GM19438 (cell line): Measurements from ENCODE around the gene CCDC17.

Experiments
- ATAC-seq: cut with Tn5 transposase; IDR thresholded peaks from one replicate; pipeline ENCODE4 v1.9.1; 2021; ENCODE audit warnings: low read depth; ENCODE audit not compliant: unreplicated experiment

The CCDC17 gene

DNA sequence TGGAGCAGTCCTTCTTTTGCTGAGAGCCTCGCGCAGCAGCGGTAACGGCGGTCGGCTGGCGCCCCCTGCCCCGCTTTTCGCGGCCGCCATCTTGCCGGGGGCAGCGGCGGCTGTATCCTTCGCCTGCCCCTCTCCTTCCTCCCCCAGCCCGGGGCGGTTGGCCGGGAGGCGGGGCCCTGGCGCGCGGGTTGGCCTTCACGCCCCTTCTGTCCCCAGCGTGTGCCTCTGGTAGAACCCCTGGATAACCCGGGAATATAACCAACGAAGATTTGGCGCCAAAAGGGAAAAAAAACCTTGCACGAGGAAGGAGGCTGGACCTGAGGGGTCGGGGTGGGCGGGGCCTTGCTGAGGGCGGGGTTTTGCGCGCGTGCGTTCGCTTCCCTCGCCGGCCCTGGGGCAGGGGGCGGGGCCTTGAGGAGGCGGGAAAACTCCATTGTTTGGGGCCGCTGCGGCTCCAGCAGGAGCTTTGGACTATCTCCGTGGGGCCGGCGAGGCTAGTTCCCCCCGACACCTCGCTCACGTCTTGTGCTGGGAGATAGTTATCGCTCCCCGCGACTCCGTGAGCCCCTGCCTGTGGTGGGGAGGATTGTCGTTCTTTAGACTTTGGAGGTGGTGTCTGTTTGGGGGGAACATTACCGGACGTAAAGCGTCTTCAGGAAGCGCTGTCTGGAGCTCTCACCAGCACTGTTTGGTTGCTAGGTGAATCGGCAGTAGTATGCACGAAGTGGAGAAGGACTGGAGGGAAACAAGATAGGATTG, 39.3 kb downstream of the CCDC17 start:
- ATAC-seq, result peak; percentile 32

DNA sequence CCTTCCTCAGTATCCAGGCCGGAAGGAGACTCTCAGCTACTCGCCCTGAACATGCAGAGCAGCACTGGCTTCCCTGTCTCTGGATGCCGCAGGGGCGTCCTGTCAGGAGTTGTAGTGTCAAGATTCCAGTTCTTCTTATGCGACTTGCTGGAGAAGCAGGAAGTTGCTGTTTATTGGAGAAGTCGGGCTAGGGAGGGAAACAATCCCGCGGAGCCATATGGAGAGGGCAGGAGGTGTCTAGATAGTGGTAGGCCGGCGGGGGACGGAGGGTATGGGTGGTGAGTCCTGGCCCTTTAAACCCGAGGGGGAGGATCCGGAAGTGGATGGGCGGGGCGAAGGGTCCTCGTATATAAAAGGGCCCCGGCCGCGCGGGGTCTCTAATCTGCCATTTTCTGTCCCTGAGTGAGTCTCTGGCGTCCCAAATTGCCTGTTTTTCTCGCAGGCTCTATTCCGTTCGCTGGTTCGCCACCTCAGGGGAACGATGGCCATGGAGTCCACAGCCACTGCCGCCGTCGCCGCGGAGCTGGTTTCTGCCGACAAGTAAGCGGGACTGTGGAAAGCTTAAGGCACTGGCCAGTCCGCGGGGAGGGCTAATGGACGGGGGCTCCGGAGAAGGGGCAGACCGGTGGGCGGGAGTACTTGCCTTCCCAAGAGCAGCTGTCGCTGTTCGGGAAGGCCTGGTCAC, 40.0 kb downstream of the CCDC17 start, which contains the start of gene NASP:
NASP (plus strand) TSS at position 376 of the 685 bp plus-strand sequence; CDS start at position 482, 106 bp downstream.
- ATAC-seq, result peak; percentile 51

- ATAC-seq, result peak; percentile 69
Measured at GRCh38 chr1:45583264-45583665, 40.6 kb downstream of the CCDC17 start.

GRCh38 chr1:45574105-45574626, 49.7 kb downstream of the CCDC17 start:
- ATAC-seq, result no peak

DNA sequence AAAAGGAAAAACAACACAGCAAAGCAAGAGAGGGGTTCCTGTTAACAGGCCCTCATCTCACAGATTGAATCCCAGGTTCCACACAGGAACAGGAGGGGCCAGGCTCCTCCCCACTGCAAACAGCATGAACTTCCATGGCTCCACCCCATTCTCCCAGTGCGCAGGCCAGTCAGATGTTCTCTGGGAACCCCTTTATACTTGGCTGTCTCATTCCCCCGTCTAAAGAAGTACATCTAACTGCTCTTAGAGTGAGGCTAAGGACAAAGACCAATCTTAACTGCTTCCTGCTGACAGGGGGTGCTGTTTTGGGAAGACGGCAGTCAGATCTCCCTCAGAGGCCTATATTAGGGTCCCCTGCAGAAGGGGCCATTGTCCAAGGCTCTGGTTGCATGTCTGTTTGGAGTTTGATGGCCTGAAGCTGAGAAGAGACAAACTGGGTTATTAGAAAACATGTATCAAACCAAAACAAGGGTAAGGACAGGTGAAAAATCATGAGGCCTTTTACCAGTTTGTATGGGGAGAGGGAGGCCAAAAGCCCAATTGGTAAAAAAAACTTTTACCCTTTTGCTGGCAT, 50.5 kb downstream of the CCDC17 start:
- ATAC-seq, result no peak

DNA sequence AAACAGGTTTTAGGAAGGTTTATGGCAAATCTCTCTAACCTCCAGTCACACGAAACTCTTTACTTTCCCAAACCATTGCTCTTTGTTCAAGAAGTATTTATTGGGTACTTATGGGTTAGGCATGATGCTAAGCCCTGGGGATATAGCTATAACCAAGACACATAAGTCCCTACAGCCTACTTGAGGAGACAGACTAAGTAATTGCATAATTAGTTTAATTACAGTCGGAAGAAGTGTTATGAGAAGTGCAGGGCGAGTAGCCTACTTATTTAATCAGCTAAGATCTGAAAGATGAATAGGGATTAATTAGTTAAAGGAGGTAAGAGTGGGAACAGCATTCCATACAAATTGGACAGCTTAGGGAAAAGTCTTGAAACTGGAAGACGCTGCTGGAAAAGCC, 53.2 kb downstream of the CCDC17 start:
- ATAC-seq, result no peak
